ENCODE measurements around the gene PSMD1. TPM values are rescaled to one million over a fixed set of nuclear protein-coding genes. Genes with fewer than 3 reads are reported as not detected.

The PSMD1 gene
- total and polyA plus RNA-seq, 7 donors = 41.2 to 90.3 (median 50.7) TPM

- 87 to 89% methylated on average over 5 of the region's 5 CpGs for WGBS, 2 donors
- no peak overlapping the region for H3K4me3 ChIP-seq
- no peaks in the 10 kb centered on the region for H3K9me3 ChIP-seq
- peak; percentile 48 for DNase-seq
- no peaks in the 10 kb centered on the region for H3K27me3 ChIP-seq
- H3K36me3 ChIP-seq = peaks cover 0 to 31% (median 9%) of the 10 kb centered on the region in 4 donors
- peaks cover 0 to 47% (median 27%) of the 10 kb centered on the region in 4 donors for H3K4me1 ChIP-seq
- intact Hi-C loops (cut with DNase I) = no loop called here
- H3K27ac ChIP-seq = peak overlapping the region in 3 of 4 donors; percentile 0 to 83 (median 45)
- TF ChIP-seq POLR2AphosphoS5 (IDR thresholded peaks at IDR 0.05) (no peak), EP300 (IDR thresholded peaks at IDR 0.05) (no peak), POLR2A (IDR thresholded peaks at IDR 0.05) (no peak)
- TF ChIP-seq, protein P1, sequence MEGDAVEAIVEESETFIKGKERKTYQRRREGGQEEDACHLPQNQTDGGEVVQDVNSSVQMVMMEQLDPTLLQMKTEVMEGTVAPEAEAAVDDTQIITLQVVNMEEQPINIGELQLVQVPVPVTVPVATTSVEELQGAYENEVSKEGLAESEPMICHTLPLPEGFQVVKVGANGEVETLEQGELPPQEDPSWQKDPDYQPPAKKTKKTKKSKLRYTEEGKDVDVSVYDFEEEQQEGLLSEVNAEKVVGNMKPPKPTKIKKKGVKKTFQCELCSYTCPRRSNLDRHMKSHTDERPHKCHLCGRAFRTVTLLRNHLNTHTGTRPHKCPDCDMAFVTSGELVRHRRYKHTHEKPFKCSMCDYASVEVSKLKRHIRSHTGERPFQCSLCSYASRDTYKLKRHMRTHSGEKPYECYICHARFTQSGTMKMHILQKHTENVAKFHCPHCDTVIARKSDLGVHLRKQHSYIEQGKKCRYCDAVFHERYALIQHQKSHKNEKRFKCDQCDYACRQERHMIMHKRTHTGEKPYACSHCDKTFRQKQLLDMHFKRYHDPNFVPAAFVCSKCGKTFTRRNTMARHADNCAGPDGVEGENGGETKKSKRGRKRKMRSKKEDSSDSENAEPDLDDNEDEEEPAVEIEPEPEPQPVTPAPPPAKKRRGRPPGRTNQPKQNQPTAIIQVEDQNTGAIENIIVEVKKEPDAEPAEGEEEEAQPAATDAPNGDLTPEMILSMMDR (IDR thresholded peaks at IDR 0.05) = no peak
Observed at GRCh38 chr2:231204581-231204980, 147.9 kb downstream of the PSMD1 start.

- H3K4me1 ChIP-seq = peaks cover 0 to 44% (median 24%) of the 10 kb centered on the region in 4 donors
- no peak for DNase-seq
- 83 to 89% methylated on average over 4 of the region's 4 CpGs for WGBS, 2 donors
Observed at GRCh38 chr2:231207734-231208133, 151.1 kb downstream of the PSMD1 start.

GRCh38 chr2:231210782-231211181 is 154.1 kb downstream of the PSMD1 start:
- intact Hi-C loops (cut with DNase I) = no loop called here
- no peak for TF ChIP-seq POLR2A (IDR thresholded peaks at IDR 0.05)
- no peak for TF ChIP-seq EP300 (IDR thresholded peaks at IDR 0.05)
- TF ChIP-seq, protein P1 (IDR thresholded peaks at IDR 0.05) = no peak
- no peak for TF ChIP-seq POLR2AphosphoS5 (IDR thresholded peaks at IDR 0.05)
- peaks cover 0 to 54% (median 20%) of the 10 kb centered on the region in 4 donors for H3K36me3 ChIP-seq
- WGBS, 2 donors = 91 to 93% methylated on average over 3 of the region's 3 CpGs
- H3K4me3 ChIP-seq = no peak overlapping the region
- DNase-seq = no peak
- H3K4me1 ChIP-seq = peaks cover 0 to 33% (median 22%) of the 10 kb centered on the region in 4 donors
- H3K27ac ChIP-seq = peak overlapping the region; percentile 39 to 83 (median 70)
- H3K27me3 ChIP-seq = no peaks in the 10 kb centered on the region
- no peaks in the 10 kb centered on the region for H3K9me3 ChIP-seq

More at GRCh38 chr2:231207734-231208133, 151.1 kb downstream of the PSMD1 start:
- TF ChIP-seq POLR2AphosphoS5 (IDR thresholded peaks at IDR 0.05) (no peak), EP300 (IDR thresholded peaks at IDR 0.05) (no peak), POLR2A (IDR thresholded peaks at IDR 0.05) (no peak)
- peak overlapping the region in 2 of 4 donors; percentile 7 to 83 for H3K27ac ChIP-seq
- no peaks in the 10 kb centered on the region for H3K27me3 ChIP-seq
- no peak overlapping the region for H3K4me3 ChIP-seq
- H3K9me3 ChIP-seq = no peaks in the 10 kb centered on the region
- peaks cover 0 to 39% (median 14%) of the 10 kb centered on the region in 4 donors for H3K36me3 ChIP-seq
- intact Hi-C loops (cut with DNase I) = no loop called here

DNA sequence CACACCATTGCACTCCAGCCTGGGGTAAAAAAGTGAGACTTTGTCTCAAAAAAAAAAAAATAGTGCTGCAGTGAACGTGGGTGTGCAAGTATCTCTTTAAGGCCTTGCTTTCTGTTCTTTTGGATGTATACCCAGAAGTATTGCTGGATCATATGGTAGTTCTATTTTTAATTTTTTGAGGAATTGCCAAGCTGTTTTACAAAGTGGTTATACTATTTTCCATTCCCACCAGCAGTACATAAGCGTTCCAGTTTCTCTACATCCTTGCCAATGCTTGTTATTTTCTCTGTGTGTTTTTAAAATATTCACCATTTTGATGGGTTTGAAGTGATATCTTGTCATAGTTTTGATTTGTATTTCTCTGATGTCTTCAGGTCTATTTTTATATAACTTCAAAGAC is 154.8 kb downstream of the PSMD1 start:
- no peaks in the 10 kb centered on the region for H3K9me3 ChIP-seq
- peaks cover 0 to 61% (median 22%) of the 10 kb centered on the region in 4 donors for H3K36me3 ChIP-seq
- peaks cover 0 to 32% (median 20%) of the 10 kb centered on the region in 4 donors for H3K4me1 ChIP-seq
- WGBS, 2 donors = 72 to 90% methylated on average over 2 of the region's 2 CpGs
- TF ChIP-seq POLR2A (IDR thresholded peaks at IDR 0.05) = no peak
- TF ChIP-seq POLR2AphosphoS5 (IDR thresholded peaks at IDR 0.05) = peak in 1 of 4 donors; percentile 6
- TF ChIP-seq EP300 (IDR thresholded peaks at IDR 0.05) = peak in 1 of 4 donors; percentile 16
- TF ChIP-seq, protein P1 (IDR thresholded peaks at IDR 0.05) = no peak
- H3K27me3 ChIP-seq = no peaks in the 10 kb centered on the region
- H3K4me3 ChIP-seq = no peak overlapping the region
- H3K27ac ChIP-seq = peak overlapping the region; percentile 39 to 83 (median 70)
- intact Hi-C loops (cut with DNase I) = no loop called here
- DNase-seq = no peak

- Histone ChIP-seq H3K4me3 (no peak overlapping the region), H3K36me3 (peaks cover 0 to 67% (median 22%) of the 10 kb centered on the region in 4 donors), H3K9me3 (no peaks in the 10 kb centered on the region), H3K4me1 (peaks cover 0 to 27% (median 19%) of the 10 kb centered on the region in 4 donors), H3K27me3 (no peaks in the 10 kb centered on the region), H3K27ac (peak overlapping the region in 3 of 4 donors; percentile 63 to 83 (median 77))
- intact Hi-C loops (cut with DNase I) = no loop called here
- 93 to 95% methylated on average over 6 of the region's 6 CpGs for WGBS, 2 donors
- DNase-seq = peak; percentile 49
- TF ChIP-seq, protein P1 (IDR thresholded peaks at IDR 0.05) = no peak
- TF ChIP-seq EP300 (IDR thresholded peaks at IDR 0.05) (no peak), POLR2AphosphoS5 (IDR thresholded peaks at IDR 0.05) (peak in 1 of 4 donors; percentile 31), POLR2A (IDR thresholded peaks at IDR 0.05) (no peak)
Observed at GRCh38 chr2:231212329-231212845, 155.7 kb downstream of the PSMD1 start.
